Adrenal gland (tissue), 12 donors: ENCODE measurements around the gene SNRNP35. TPM values are rescaled to one million over a fixed set of nuclear protein-coding genes. Genes with fewer than 3 reads are reported as not detected.

Experiments
- DNase-seq, 7 donors: peaks; one replicate each; pipeline ENCODE4 v3.0.0-alpha.2; 2019 to 2020
- H3K27ac ChIP-seq, 5 donors: fragments of 200-600 bp; sonication (generic) in 4 of 5; 1 replicate in 3 of 5; 2 replicates in 2 of 5; pipeline versions ENCODE4 v1.5.1 to v1.8.0; 2016 to 2020; ENCODE audit warnings: mild to moderate bottlenecking in 1 of 5
- H3K27me3 ChIP-seq: fragments of 200-600 bp; 2 replicates; pipeline ENCODE4 v1.8.0; 2021
- H3K36me3 ChIP-seq, 2 donors: fragments of 200-600 bp; replicated peaks in 1 of 2; 1 replicate in 1 of 2; 2 replicates in 1 of 2; pipeline versions ENCODE4 v1.5.1 to v1.8.0; 2018 to 2022
- H3K4me1 ChIP-seq, 2 donors: fragments of 200-600 bp; replicated peaks in 1 of 2; 1 replicate in 1 of 2; 2 replicates in 1 of 2; pipeline versions ENCODE4 v1.5.1 to v1.8.0; 2018 to 2021
- H3K4me3 ChIP-seq, 4 donors: fragments of 200-600 bp; sonication (generic) in 3 of 4; one replicate each; pipeline ENCODE4 v1.5.1; 2016 to 2018
- H3K9me3 ChIP-seq, 3 donors: fragments of 200-600 bp; sonication (generic) in 1 of 3; replicated peaks in 1 of 3; 1 replicate in 2 of 3; 2 replicates in 1 of 3; pipeline versions ENCODE4 v1.5.1 to v1.8.0; 2016 to 2021
- POLR2A ChIP-seq, 2 donors: fragments of 450-650 bp; IDR thresholded peaks; one replicate each; pipeline ENCODE4 v1.6.1; 2017; ENCODE audit warnings: antibody characterized with exemption in 2 of 2, mild to moderate bottlenecking in 2 of 2, moderate library complexity in 1 of 2
- WGBS, 4 donors: extraction: QIAGEN DNeasy Blood & Tissue Kit in 2 of 4; methylation state at CpG; one replicate each; pipeline versions ENCODE4 v1.1.5 to v1.1.7; 2013 to 2017; 5-methylcytosine and 5-hydroxymethylcytosine counted together
- intact Hi-C, 2 donors: fragments of 100-400 bp; cut with DNase I; formaldehyde crosslinking; loops; one replicate each; pipeline versions ENCODE4 v1.14.1 to v1.15.0; 2022 to 2023
- polyA plus RNA-seq, 3 donors: library from polyadenylated mRNA; stranded (reverse); fragments of 200-250 nt in 2 of 3; fragments of 350-450 nt in 1 of 3; fragmentation: Illumina TruSeq in 1 of 3; extraction: RNeasy Lipid Tissue Mini Kit (QIAGEN cat#74804) in 1 of 3; gene quantifications; one replicate each; pipeline ENCODE4 v1.2.3, GENCODE V29; 2013 to 2014
- total RNA-seq, 9 donors: library from RNA; depleted of rRNA in 4 of 9; stranded (reverse); fragments of >200 nt in 4 of 9; fragments of 120-200 nt in 1 of 9; fragmentation: NEBNext Ultra II Directional in 1 of 9; extraction: Animal tissue kit (Norgen Biotek cat#: 25700) in 1 of 9; gene quantifications; one replicate each; pipeline versions ENCODE4 v1.1.0 to v1.2.4, GENCODE V29; 2013 to 2023
- TF ChIP-seq, protein P1 (sequence below), 6 experiments: fragments of 450-650 bp in 4 of 6; fragments of 200-600 bp in 2 of 6; sonication (generic) in 1 of 6; IDR thresholded peaks; 1 replicate in 5 of 6; 2 replicates in 1 of 6; pipeline versions ENCODE4 v1.5.1 to v1.8.0; 2016 to 2021; ENCODE audit warnings: antibody characterized with exemption in 6 of 6, mild to moderate bottlenecking in 2 of 6, moderate library complexity in 1 of 6
- donor health status: healthy with polysubstance abuse.
- donor health status: Bipolar disorder and iron deficiency.
- donor health status: DM: yes; HTN: yes; CAD: no.
- donor health status: DM: no; HTN: no; CAD: no.
- donor health status: DM: no; HTN: no; CAD: no.
- donor health status: DM: yes; HTN: yes; CAD: no.

Gene SNRNP35
- total and polyA plus RNA-seq, 12 donors = 12.5 to 157 (median 18.0) TPM

DNA sequence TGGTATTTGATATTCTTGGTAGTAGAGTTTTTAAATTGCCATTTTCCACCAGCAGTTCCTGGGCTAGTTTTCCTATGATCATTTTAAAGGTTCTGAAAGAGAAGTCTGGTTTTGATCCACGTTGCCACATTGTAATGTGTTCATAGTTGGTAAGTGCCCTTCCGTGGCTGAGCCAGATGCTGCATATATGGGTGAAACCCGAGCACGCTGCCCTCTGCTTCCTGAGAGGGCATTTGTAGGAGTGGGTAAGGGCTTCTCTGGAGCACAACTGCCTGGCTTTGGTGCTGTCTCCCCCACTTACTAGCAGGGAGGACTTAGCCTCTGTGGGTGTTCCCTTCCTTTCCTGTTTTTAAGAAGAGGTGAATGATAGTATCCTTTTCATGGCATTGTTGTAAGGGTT is 7.1 kb downstream of the SNRNP35 start:
- WGBS, 4 donors = 89 to 96% (median 94%) methylated on average over 4 of the region's 4 CpGs
- Histone ChIP-seq H3K9me3 (no peaks in the 10 kb centered on the region), H3K27ac (no peak overlapping the region), H3K36me3 (peaks cover 0 to 18% of the 10 kb centered on the region in 2 donors), H3K27me3 (no peaks in the 10 kb centered on the region), H3K4me3 (no peak overlapping the region), H3K4me1 (peaks cover 0 to 10% of the 10 kb centered on the region in 2 donors)
- no peak for TF ChIP-seq POLR2A (IDR thresholded peaks at IDR 0.05)
- TF ChIP-seq, protein P1, sequence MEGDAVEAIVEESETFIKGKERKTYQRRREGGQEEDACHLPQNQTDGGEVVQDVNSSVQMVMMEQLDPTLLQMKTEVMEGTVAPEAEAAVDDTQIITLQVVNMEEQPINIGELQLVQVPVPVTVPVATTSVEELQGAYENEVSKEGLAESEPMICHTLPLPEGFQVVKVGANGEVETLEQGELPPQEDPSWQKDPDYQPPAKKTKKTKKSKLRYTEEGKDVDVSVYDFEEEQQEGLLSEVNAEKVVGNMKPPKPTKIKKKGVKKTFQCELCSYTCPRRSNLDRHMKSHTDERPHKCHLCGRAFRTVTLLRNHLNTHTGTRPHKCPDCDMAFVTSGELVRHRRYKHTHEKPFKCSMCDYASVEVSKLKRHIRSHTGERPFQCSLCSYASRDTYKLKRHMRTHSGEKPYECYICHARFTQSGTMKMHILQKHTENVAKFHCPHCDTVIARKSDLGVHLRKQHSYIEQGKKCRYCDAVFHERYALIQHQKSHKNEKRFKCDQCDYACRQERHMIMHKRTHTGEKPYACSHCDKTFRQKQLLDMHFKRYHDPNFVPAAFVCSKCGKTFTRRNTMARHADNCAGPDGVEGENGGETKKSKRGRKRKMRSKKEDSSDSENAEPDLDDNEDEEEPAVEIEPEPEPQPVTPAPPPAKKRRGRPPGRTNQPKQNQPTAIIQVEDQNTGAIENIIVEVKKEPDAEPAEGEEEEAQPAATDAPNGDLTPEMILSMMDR (IDR thresholded peaks at IDR 0.05) = no peak
- intact Hi-C loops = no loop called here
- DNase-seq = no peak

- intact Hi-C loops = no loop called here
- no peak for DNase-seq
- TF ChIP-seq, protein P1 (IDR thresholded peaks at IDR 0.05) = no peak
- no peak for TF ChIP-seq POLR2A (IDR thresholded peaks at IDR 0.05)
- 41 to 60% (median 51%) methylated on average over 1 of the region's 1 CpG for WGBS, 4 donors
- H3K9me3 ChIP-seq = no peaks in the 10 kb centered on the region
- no peak overlapping the region for H3K27ac ChIP-seq
- H3K4me1 ChIP-seq = peaks cover 0 to 9% of the 10 kb centered on the region in 2 donors
- no peaks in the 10 kb centered on the region for H3K27me3 ChIP-seq
- peaks cover 0 to 45% of the 10 kb centered on the region in 2 donors for H3K36me3 ChIP-seq
- no peak overlapping the region for H3K4me3 ChIP-seq
Measured at GRCh38 chr12:123468786-123469185, 10.8 kb downstream of the SNRNP35 start.

GRCh38 chr12:123469978-123470377 is 12.0 kb downstream of the SNRNP35 start:
- Histone ChIP-seq H3K27ac (no peak overlapping the region), H3K27me3 (no peaks in the 10 kb centered on the region), H3K9me3 (no peaks in the 10 kb centered on the region), H3K4me1 (peaks cover 0 to 9% of the 10 kb centered on the region in 2 donors), H3K4me3 (no peak overlapping the region), H3K36me3 (peaks cover 0 to 45% of the 10 kb centered on the region in 2 donors)
- no peak for TF ChIP-seq POLR2A (IDR thresholded peaks at IDR 0.05)
- TF ChIP-seq, protein P1 (IDR thresholded peaks at IDR 0.05) = no peak
- no peak for DNase-seq
- WGBS, 4 donors = 78 to 95% (median 92%) methylated on average over 2 of the region's 2 CpGs
- intact Hi-C loops = no loop called here

DNA sequence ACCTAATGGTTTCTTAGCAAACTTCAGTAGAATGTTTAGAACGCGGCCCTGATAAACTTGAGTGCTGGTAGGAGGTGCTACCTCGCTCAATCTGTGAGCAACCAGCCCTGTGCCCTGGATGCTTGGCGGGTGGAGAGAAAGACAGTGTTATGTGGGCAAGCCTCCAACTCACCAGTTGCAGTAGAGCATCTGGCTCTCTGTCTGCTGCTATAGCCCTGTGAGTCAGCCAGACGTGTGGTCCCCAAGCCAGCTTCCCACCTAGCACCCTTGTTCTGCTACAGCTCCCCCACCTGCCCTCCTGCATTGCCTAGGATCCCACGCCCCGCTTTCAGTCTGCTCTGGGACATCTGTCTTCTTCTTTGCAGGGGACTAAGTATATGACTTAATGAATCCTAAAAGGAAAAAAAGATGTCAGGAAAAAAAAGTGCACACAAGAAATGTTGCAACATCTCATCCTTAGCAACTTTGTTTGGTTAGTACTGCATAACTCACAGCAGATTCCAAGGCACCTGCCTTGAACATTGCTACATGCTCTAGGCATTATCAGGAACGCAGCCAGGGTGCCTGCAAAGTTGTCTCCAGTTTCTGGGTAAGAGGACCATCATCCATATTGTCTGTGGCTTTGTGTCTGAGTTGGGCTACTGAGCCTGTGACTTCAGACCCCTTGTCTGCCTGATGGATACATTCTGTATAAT is 13.6 kb downstream of the SNRNP35 start:
- Histone ChIP-seq H3K27me3 (no peaks in the 10 kb centered on the region), H3K4me1 (peaks cover 0 to 9% of the 10 kb centered on the region in 2 donors), H3K4me3 (no peak overlapping the region), H3K9me3 (no peaks in the 10 kb centered on the region), H3K27ac (no peak overlapping the region), H3K36me3 (peaks cover 0 to 37% of the 10 kb centered on the region in 2 donors)
- peak in 2 of 7 donors; percentile 27 to 41 for DNase-seq
- WGBS, 4 donors = 79 to 86% (median 84%) methylated on average over 5 to 8 of the region's 8 CpGs
- TF ChIP-seq, protein P1 (IDR thresholded peaks at IDR 0.05) = no peak
- TF ChIP-seq POLR2A (IDR thresholded peaks at IDR 0.05) = no peak
- intact Hi-C loops = no loop called here
